ENCODE data around the gene SLC66A3. TPM values are rescaled to one million over a fixed set of nuclear protein-coding genes. Genes with fewer than 3 reads are reported as not detected.
"Not testable (repeated sequence)": the region's sequence is repeated elsewhere in the genome, so short reads cannot be mapped to it uniquely, and the experiment has no call there.

The SLC66A3 gene
- total RNA-seq, 1 donor from 2014 or later: 7.3 TPM

DNA sequence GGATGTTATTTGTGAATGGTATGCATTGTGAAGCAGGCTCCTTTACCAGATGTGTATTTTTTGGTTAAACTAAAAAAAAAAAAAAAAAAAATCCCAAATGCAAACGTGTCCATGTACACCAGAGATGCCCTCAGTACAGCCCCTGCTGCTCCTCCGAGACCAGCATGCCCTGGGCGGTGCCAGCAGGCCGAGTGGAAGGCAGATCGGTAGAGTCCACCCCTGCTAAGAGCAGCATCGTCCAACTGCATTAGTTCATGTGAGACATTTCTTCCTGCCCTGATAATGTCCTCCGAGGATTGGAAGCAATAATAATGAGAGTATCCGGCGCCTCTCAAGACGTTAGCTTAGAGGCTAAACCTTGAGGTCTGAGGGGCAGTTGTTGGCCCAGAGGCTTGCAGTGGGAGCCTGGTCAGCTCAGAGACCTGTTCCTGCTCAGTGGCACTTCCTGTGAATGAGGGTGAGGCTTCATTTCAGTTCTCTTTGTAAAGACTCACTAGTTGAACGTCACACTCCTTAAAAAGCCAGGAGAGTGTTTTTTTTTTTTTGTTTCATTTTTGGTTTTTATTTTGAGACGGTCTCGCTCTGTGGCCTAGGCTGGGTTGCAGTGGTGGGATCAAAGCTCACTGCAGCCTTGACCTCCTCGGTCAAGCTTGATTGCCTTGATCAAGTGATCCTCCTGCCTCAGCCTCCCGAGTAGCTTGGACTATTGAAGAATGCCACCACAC, 5.6 kb downstream of the SLC66A3 start:
- DNase-seq (ENCODE audit: low spot score in 2 of 2): no peak
- FAIRE-seq: no peak

DNA sequence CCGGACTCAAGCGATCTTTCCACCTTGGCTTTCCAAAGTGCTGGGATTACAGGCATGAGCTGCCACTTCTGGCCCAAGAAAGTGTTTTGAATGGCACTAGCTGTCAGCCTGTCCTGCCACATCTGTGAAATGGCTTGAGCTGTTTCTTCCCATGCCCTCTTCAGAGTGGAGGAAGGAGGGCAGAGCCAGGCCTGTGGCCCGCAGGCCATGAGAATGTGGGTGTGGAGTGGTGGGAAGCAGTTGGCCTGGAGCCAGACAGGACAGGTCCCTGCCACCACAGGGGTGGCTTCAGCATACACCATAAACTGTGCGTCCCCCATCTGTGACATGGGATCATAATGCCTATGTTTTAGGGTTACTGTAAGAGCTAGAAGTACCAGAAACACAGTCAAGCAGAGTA, 6.5 kb downstream of the SLC66A3 start:
- DNase-seq (ENCODE audit: low spot score in 2 of 2) (no peak), FAIRE-seq (no peak)

DNA sequence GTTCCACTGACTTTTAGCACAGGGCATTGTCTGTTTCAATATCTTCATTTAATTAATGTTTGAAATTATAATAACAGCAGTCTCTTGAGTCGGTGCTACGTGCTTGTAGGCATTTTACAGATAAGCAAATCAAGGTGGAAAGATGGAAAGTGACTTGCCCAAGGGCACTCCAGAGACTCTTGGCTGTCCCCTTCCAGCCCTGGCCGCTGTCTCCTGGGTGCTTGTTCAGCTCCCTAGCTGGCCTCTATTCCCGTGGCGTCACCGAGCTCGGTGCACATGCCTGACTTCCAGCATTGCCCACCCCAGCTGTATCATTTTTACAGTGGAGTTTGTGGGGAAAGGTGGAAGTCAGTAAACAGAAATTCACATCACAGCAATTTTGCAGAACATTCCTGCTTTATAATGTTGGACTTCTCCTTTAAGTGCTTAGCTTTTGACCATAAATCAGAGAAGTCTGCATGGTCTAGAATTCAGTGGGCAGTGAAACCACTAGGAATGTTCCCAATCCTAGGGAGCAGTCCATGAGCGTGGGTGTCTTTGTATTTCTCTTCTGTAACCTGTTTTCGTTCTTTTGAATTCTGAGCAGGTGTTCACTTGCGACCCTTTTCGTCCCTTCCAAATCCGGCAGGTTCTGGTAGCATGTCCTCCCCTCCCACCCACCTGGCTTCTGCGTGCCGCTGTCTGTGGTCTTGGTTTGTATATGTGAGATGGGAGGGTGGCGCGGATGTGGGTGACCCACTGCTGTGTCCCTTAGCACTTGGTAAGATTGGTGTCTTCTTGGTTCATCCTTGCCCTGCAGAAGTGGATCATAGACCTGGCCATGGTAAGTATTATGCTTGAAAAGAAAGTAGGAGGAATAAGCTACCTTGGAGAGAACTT, 8.4 kb downstream of the SLC66A3 start:
- no peak for FAIRE-seq

DNA sequence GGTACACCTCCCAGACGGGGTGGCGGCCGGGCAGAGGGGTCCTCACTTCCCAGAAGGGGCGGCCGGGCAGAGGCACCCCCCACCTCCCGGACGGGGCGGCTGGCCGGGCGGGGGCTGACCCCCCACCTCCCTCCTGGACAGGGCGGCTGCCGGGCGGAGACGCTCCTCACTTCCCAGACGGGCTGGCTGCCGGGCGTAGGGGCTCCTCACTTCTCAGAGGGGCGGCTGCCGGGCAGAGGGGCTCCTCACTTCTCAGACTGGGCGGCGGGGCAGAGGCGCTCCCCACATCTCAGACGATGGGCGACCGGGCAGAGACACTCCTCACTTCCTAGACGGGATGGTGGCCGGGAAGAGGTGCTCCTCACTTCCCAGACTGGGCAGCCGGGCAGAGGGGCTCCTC, 9.8 kb downstream of the SLC66A3 start:
- not testable (repeated sequence) for FAIRE-seq; DNase-seq (ENCODE audit: low spot score in 2 of 2)

More for the DNA sequence above, 8.4 kb downstream of the SLC66A3 start:
- no peak for DNase-seq (ENCODE audit: low spot score in 2 of 2)

DNA sequence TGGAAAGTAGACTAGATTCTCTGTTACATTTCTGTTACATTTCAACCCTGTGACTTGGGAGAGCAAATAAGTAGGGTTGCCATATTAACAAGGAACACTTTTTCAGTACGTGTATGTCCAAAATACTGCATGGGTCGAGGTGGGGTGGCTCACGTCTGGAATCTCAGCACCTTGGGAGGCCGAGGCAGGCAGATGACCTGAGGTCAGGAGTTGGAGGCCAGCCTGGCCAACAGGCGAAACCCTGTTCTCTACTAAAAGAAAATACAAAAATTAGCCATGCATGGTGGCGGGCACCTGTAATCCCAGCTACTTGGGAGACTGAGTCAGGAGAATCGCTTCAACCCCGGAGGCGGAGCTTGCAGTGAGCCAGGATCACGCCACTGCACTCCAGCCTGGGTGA, 11.2 kb downstream of the SLC66A3 start:
- FAIRE-seq (no peak), DNase-seq (ENCODE audit: low spot score in 2 of 2) (no peak)

DNA sequence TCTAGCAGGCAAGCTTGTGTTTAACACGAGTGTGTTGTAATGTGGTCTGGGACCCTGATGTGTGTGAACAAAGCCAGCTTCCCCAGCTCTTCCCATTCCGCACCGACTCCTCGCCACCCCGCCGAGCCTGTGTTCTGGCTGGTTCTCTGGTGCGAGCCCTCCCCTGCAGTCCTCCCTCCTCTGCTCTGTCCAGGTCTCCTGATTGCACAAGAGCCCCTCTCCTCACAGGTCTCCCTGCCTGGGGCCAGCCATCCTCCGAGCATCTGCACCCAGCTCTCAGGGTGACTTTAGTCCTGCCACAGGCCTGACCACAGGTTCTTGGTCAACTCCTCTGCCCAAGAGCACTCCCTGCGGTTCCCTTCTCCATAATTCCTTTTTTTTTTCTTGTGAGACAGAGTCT, 13.2 kb downstream of the SLC66A3 start:
- no peak for DNase-seq (ENCODE audit: low spot score in 2 of 2)

DNA sequence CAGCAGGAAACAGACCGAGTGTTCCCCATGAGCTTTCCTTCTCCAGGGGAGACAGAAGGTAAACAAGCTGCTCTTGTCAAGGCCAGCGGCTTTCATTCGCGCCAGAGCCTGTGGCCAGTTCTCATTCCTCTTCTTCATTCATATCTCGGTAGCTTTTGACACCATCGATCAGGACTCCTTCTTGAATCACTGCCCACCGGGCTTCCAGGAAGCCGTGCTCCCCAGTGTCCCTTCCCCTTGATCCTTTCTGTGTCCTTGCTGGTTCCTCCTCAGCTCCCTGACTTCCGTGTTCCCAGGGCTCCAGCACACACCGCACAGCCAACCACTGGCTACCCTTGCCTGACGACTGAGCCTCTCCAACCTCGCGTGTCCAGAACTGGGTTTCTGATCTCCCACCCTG, 14.1 kb downstream of the SLC66A3 start:
- DNase-seq (ENCODE audit: low spot score in 2 of 2): no peak

More for the DNA sequence above, 13.2 kb downstream of the SLC66A3 start:
- FAIRE-seq: no peak

DNA sequence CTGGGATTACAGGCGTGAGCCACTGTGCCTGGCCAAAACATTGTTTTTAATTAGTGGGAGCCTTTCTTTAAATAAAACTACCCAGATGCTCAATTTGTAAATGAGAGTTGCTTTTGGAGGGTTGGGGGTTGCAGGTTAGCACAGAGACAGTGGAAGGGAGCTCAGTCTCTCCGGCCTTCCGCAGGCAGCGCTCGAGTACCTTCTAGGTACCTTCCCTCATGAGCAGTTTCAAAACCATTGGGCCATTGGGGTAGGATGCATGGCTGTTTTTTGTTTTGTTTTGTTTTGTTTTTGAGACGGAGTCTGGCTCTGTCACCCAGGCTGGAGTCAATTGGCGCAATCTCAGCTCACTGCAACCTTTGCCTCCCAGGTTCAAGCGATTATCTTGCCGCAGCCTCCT, 19.0 kb downstream of the SLC66A3 start:
- FAIRE-seq (no peak), DNase-seq (ENCODE audit: low spot score in 2 of 2) (no peak)

More for the DNA sequence above, 14.1 kb downstream of the SLC66A3 start:
- FAIRE-seq: no peak

DNA sequence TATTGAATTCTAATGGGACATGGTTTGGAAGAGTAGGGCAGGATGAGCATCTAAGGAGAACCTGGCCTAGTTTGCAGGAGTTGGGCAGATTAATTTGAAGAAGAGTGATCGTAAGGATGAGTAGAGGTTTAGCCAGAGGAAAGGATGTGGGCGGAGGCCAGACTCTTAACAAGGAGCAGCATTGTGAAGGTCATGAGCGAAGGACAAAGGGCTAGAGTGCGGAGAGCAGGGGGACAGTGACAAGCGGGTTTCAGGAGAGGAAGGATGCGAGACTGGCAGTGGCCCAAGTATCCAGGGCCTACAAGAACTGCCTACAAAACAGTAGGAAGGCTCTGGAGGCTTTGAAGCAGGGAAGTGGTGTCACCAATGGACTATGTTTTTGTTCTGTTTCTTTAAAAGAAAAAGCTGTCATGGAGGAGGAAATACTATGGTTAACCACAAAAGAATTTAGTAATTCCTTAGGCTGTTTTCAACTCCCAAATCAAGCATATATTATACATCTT, 20.1 kb downstream of the SLC66A3 start:
- FAIRE-seq (no peak), DNase-seq (ENCODE audit: low spot score in 2 of 2) (no peak)

DNA sequence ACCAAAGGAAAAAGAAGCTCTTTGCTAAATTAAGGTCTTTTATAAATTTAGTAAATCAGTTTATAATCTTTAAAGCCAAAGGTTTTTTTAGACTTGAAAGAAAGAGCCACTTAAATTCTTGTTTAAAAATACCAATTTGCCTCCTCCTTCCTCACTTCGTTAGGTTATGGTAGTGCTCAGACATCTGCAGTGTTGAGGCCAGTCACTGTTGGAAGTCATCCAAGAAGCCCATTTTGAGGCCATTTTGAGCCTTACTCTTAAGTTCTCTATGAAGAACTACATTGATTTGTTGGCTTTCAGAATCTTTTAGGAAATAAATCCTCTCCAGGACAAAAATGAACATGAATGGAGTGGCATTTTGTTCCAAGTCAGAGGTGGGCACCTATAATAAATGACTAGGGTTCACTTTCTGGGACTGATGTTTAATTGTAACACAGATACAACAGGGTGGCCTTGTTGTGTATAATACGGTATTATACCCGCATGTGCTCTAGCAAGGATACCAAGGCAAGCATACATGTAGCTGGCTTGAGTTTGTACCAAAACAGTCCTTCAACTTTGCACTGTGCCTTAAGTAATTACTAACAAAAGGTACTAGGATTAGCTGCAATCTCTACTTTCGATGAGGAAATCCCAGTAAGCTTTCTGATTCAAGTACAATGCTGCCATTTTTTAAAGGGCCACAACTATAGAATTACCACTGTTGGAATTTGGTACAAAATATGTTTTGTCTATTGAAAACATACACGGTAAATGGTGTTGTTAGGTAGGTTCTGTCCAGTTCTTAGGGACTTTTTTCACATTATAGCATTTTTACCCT, 22.8 kb downstream of the SLC66A3 start:
- DNase-seq (ENCODE audit: low spot score in 2 of 2) (no peak), FAIRE-seq (no peak)

DNA sequence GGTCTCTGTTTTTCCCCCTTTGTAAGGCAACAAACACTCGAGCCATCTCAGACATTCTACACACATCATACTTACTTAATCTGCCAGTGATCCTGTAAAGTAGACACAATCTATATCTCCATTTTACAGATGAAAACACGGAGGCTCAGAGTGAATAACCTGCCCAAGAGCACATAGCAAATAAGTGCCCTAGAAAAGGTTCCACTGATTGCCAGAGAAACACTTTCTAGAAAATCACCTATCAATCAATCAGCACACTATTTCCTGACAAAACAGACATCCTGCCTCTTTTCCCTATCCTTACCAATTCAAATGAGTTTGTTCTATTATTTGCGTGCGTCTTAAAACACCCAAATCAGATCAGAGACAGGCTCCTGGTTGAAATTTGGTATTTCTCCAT, 23.9 kb downstream of the SLC66A3 start:
- FAIRE-seq: no peak
- no peak for DNase-seq (ENCODE audit: low spot score in 2 of 2)

DNA sequence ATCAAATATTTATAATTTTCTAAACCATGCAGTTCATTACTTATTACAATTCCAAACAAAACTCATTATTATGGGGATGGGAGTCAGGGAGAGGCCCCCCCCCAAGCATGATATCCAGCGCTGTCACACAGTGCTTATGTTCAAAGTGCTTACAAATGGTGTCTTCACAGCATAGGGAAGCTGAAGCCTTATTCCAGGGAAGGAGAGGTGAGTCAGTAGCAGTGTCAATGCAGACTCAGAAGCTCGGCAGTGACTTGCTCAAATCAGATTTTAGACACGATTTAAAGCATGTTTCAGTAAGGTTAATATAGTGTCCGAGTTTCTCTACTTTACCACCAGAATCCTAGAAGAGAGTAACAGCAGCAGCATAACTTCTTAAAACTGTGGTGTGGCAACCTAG, 24.6 kb downstream of the SLC66A3 start:
- FAIRE-seq: no peak
- no peak for DNase-seq (ENCODE audit: low spot score in 2 of 2)

DNA sequence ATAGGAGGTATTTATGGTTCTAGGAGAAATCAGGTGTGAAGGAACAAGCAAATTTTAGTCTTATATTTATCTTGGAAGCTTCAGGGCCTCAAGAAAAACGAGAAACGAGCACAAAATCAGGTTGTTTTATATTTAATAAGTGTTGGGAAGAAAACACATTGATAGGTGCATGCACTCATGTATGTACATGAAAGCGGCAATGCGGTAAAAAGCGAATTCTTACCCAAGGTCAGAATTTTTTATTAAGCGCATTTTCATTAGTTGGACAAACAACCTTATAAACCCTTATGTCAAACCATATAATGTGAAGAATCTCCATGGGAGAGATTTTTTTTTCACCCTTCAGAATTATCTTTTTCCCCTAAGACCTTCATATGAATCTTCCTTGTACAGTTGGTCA, 25.4 kb downstream of the SLC66A3 start:
- no peak for FAIRE-seq
- no peak for DNase-seq (ENCODE audit: low spot score in 2 of 2)

DNA sequence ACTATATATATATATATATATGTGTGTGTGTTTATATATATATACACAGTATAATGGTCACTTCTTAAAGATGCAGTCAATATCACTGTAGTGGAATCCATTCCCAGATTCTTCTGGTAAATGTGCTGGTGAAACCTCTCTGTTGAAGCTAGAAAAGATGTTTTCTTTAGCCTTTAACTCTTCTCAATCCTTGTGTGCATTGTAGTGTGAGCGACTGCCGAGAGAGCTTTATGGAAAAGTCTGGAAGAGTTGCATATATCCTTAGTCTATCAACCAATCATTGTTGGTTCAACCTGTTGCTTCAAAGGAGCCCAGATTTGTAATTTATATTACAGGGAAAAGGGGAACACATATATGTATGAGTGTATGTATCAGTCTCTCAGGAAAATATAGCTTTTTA, 27.7 kb downstream of the SLC66A3 start:
- DNase-seq (ENCODE audit: low spot score in 2 of 2) (no peak), FAIRE-seq (no peak)

DNA sequence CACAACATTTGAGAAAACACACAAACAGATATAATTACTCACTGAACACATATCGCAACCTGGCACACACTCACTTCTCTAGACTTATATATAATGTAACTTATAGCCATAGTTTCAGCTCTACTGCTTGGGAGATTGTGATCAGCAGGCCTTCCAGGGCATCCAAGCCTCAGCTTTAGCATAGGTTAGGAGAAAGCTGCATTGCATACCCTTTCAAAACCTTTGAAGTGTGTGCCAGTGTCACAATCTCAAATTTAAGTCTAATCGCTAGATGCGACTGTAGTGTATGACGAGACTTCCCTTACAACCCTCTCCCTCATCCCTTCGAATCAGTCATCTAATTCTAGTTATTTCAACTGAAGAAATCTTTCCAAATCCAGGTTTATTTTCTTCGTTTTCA, 30.9 kb downstream of the SLC66A3 start:
- no peak for DNase-seq (ENCODE audit: low spot score in 2 of 2)
- FAIRE-seq: no peak

DNA sequence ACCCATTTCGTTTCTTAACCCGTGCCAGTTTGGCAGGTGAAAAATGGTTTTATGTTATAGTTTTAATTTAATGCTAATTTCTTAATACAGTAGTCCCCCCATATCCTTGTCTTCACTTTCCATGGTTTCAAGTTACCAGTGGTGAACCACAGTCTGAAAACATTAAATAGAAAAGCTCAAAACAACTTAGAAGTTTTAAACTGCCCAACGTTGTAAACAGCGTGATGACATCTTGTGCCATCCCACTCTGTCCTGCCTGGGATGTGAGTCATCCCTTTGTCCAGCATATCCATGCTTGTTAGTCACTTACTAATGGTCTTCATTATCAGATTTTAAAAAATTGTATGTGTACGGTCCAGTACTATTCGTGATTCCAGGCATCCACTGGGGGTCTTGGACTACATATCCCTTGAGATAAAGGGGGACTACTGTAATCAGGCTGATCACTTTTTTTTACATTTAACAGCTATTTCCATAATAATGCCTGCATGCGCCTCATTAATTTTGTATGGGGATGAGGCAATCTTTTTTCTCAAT, 31.9 kb downstream of the SLC66A3 start:
- DNase-seq (ENCODE audit: low spot score in 2 of 2) (no peak), FAIRE-seq (no peak)

DNA sequence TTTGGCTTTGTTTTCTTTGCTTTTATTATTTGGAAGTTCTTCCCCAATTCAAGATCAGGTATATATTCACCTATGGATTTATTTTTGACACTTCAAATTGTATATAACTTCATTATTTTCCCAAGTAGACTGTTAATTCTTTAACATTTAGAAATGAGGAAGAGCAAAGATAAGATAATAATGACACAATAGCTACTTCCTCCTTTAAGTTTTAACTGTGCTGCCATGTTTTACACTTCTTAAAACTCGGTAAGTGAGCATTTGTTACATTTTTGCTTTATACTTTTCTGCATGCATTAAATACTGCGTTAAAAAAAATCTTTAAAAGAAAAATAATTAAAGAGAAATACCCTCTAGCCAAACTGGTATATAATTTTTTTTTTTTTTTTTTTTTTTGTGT, 32.5 kb downstream of the SLC66A3 start:
- FAIRE-seq (no peak), DNase-seq (ENCODE audit: low spot score in 2 of 2) (no peak)

DNA sequence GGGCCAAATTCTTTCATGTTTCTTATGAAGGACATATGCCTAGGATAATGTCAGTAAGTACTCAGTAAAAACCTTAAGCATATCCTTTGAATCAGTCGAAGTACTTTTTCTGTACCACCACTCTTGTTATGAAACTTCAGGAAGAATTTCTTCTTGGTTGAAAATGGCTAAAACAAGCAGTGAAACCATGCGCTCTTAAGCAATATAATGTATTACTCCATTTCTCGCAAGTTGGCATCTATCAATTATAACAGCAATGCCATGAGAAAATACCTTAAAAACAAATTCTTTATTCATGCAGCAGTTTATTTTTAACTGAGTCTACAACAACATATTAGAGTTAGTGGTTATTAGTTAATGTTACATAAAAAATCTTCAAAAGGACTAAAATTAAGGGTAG, 41.0 kb downstream of the SLC66A3 start:
- FAIRE-seq: no peak

DNA sequence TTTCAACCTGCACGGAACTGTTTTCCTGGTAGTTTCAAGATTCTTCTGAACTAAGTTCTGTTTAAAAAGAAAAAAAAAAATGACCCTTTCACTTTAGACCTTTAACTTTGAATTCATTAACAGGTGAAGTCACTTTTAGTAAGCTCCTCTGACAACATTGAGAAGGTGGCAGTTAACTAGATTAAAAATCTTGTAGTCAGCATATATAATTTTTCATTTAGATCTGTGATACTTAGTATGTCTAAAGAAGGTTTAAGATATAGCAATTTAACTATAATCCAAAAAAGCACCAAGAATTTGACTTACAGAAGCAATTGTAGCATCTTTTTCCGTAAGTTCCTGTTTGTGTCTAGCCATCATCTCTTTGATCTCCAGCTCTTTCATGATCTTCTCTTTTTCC, 45.4 kb downstream of the SLC66A3 start:
- FAIRE-seq: no peak
- no peak for DNase-seq (ENCODE audit: low spot score in 2 of 2)

More for the DNA sequence above, 41.0 kb downstream of the SLC66A3 start:
- no peak for DNase-seq (ENCODE audit: low spot score in 2 of 2)

DNA sequence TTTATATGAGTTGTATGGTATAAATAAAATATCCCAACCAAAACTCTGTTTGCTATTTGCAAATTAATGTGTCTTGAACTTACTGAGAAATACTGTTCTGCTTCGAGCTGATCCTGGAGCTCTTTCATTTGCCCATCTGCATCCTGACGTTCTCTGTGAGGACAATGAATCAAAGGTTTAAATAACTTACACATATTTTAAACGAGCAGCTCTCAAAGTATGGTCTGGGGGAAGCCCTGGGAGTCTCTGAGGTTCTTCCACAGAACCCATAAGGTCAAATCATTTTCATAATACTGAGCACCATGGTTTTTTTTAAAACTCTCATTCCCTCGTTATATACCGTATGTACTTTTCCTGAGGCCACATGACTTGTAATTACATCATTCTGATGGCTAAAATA, 46.7 kb downstream of the SLC66A3 start:
- no peak for DNase-seq (ENCODE audit: low spot score in 2 of 2)
- no peak for FAIRE-seq
